GM12878 (cell line): Measurements from ENCODE around the gene SELENOS. TPM values are rescaled to one million over a fixed set of nuclear protein-coding genes. Genes with fewer than 3 reads are reported as not detected.

Source experiments
- ATAC-seq: fragments of 200-7000 bp; cut with Tn5 transposase; 3 replicates; pipeline ENCODE4 v1.9.1; 2020; ENCODE audit warnings: mild to moderate bottlenecking, moderate library complexity
- BruUV-seq: library from RNA; stranded (reverse); fragments of 400-500 nt; replicated peaks from 2 replicates; lab custom pipeline; 2021; lab: Mats Ljungman, UMichigan
- CTCF ChIA-PET: fragments of 300-600 bp; sonication (Branson Sonifier 250); formaldehyde crosslinking; extraction: SDS; loops from one replicate; lab custom pipeline; 2021; ENCODE audit warnings: inconsistent platforms; lab: Yijun Ruan, JAX
- POLR2A ChIA-PET: fragments of 350-600 bp; formaldehyde crosslinking; extraction: SDS; loops from one replicate; lab custom pipeline; 2021; ENCODE audit warnings: inconsistent platforms; lab: Charles Lee
- RAD21 ChIA-PET: fragments of 300-600 bp; sonication (Branson Sonifier 250); formaldehyde crosslinking; loops from one replicate; lab custom pipeline; 2023; ENCODE audit warnings: antibody characterized with exemption; ENCODE audit not compliant: unreplicated experiment; lab: Charles Lee
- SMC1A ChIA-PET: fragments of 300-600 bp; sonication (Branson Sonifier 250); formaldehyde crosslinking; loops from one replicate; lab custom pipeline; 2023; ENCODE audit not compliant: unreplicated experiment, uncharacterized antibody; lab: Charles Lee
- DNase-seq: peaks from one replicate; pipeline ENCODE4 v3.0.0-alpha.2; 2011; ENCODE audit warnings: low read depth, low spot score
- FAIRE-seq: peaks from 3 replicates; lab custom pipeline; 2011; peaks lifted over from hg19 to GRCh38; lab: Jason Lieb, UNC
- H2AFZ ChIP-seq: 2 replicates; pipeline ENCODE4 v1.6.0; 2011; ENCODE audit warnings: low read depth, low read length, control low read depth; ENCODE audit not compliant: control insufficient read depth
- H3K27ac ChIP-seq: 2 replicates; pipeline ENCODE4 v1.5.1; 2011; ENCODE audit warnings: control low read depth; ENCODE audit not compliant: control insufficient read depth, insufficient read depth
- H3K27me3 ChIP-seq, 2 experiments: replicated peaks in 1 of 2; 2 replicates each; pipeline versions ENCODE4 v1.6.0 to v1.6.1; 2011; ENCODE audit warnings: low read length in 1 of 2; ENCODE audit not compliant: control insufficient read depth in 2 of 2, insufficient read depth in 2 of 2
- H3K36me3 ChIP-seq, 2 experiments: 2 replicates each; pipeline ENCODE4 v1.5.1; 2011; ENCODE audit warnings: low read length in 1 of 2; ENCODE audit not compliant: control insufficient read depth in 2 of 2, insufficient read depth in 2 of 2
- H3K4me1 ChIP-seq: 2 replicates; pipeline ENCODE4 v1.6.1; 2011; ENCODE audit warnings: mild to moderate bottlenecking, low read length, moderate library complexity, mixed read lengths; ENCODE audit not compliant: control insufficient read depth, insufficient read depth
- H3K4me2 ChIP-seq: 2 replicates; pipeline ENCODE4 v1.6.0; 2011; ENCODE audit warnings: control low read depth; ENCODE audit not compliant: control insufficient read depth, insufficient read depth
- H3K4me3 ChIP-seq: fragments of 200-600 bp; sonication (generic); 2 replicates; pipeline ENCODE4 v1.5.1; 2016
- H3K79me2 ChIP-seq: 2 replicates; pipeline ENCODE4 v1.6.0; 2011; ENCODE audit warnings: low read length; ENCODE audit not compliant: control insufficient read depth, insufficient read depth
- H3K9ac ChIP-seq: 2 replicates; pipeline ENCODE4 v1.8.0; 2011; ENCODE audit warnings: low read length, control low read depth, mixed read lengths; ENCODE audit not compliant: control insufficient read depth, insufficient read depth
- H3K9me3 ChIP-seq: replicated peaks from 3 replicates; pipeline ENCODE4 v1.5.1; 2011; ENCODE audit warnings: mild to moderate bottlenecking, low read length; ENCODE audit not compliant: control insufficient read depth, insufficient read depth
- H4K20me1 ChIP-seq: 2 replicates; pipeline ENCODE4 v1.6.0; 2011; ENCODE audit not compliant: control insufficient read depth, insufficient read depth
- DPF2 ChIP-seq: fragments of 450-650 bp; IDR thresholded peaks from 2 replicates; pipeline ENCODE4 v1.6.1; 2017; ENCODE audit warnings: mild to moderate bottlenecking
- EP300 ChIP-seq, 2 experiments: fragments of 150-350 bp in 1 of 2; IDR thresholded peaks; 2 replicates each; pipeline ENCODE4 v1.6.1; 2011 to 2012; ENCODE audit warnings: low read depth in 2 of 2, low read length in 2 of 2, borderline replicate concordance in 1 of 2, improper control_type of control experiment in 1 of 2, inconsistent platforms in 1 of 2; ENCODE audit not compliant: control insufficient read depth in 1 of 2
- IKZF1 ChIP-seq: fragments of 450-650 bp; conservative IDR thresholded peaks from 2 replicates; pipeline ENCODE4 v1.6.1; 2017; ENCODE audit warnings: antibody characterized with exemption, mild to moderate bottlenecking
- IKZF2 ChIP-seq, 2 experiments: fragments of 450-650 bp; IDR thresholded peaks; 2 replicates each; pipeline ENCODE4 v1.6.1; 2017; ENCODE audit warnings: mild to moderate bottlenecking in 2 of 2, moderate library complexity in 2 of 2
- JUND ChIP-seq: IDR thresholded peaks from 2 replicates; pipeline ENCODE4 v1.6.1; 2012; ENCODE audit warnings: low read depth, mild to moderate bottlenecking, low read length, improper control_type of control experiment, moderate library complexity
- MEF2B ChIP-seq: fragments of 450-650 bp; IDR thresholded peaks from 2 replicates; pipeline ENCODE4 v1.6.1; 2018; ENCODE audit warnings: mild to moderate bottlenecking, moderate library complexity; ENCODE audit not compliant: partially characterized antibody, poor library complexity, severe bottlenecking
- MTA2 ChIP-seq: fragments of 450-650 bp; IDR thresholded peaks from 2 replicates; pipeline ENCODE4 v1.6.1; 2016; ENCODE audit warnings: low read depth, mild to moderate bottlenecking, moderate library complexity
- NBN ChIP-seq: fragments of 450-650 bp; IDR thresholded peaks from 2 replicates; pipeline ENCODE4 v1.6.1; 2016
- RUNX3 ChIP-seq: IDR thresholded peaks from 2 replicates; pipeline ENCODE4 v1.6.1; 2012; ENCODE audit warnings: low read length, inconsistent platforms
- SMC3 ChIP-seq: IDR thresholded peaks from 2 replicates; pipeline ENCODE4 v1.6.1; 2011; ENCODE audit warnings: low read length, improper control_type of control experiment, borderline replicate concordance
- SP1 ChIP-seq: IDR thresholded peaks from one replicate; pipeline ENCODE4 v1.6.1; 2011; ENCODE audit warnings: low read depth, low read length
- WGBS: methylation state at CpG from one replicate; pipeline ENCODE4 v1.1.6; 2016; ENCODE audit warnings: low lambda C conversion rate; ENCODE audit not compliant: insufficient replicate concordance, insufficient coverage; ENCODE audit errors: missing lambda C conversion rate; 5-methylcytosine and 5-hydroxymethylcytosine counted together
- in situ Hi-C: fragments of 300-500 bp; cut with MboI; formaldehyde crosslinking; loops from 9 replicates; pipeline ENCODE4 v1.14.3; 2018; ENCODE audit warnings: mixed read lengths
- intact Hi-C: fragments of 100-400 bp; cut with micrococcal nuclease; formaldehyde crosslinking; loops from one replicate; pipeline ENCODE4 v1.14.2; 2022; ENCODE audit not compliant: unreplicated experiment
- polyA plus RNA-seq, 11 experiments: library from polyadenylated mRNA; depleted of rRNA in 4 of 11; unstranded in 6 of 11; stranded (reverse) in 5 of 11; fragments of >200 nt; fragmentation: Nextera tagmentation in 4 of 11; fragmentation: Illumina TruSeq in 1 of 11; extraction: Ambion mirVana in 4 of 11; extraction: Trizol in 1 of 11; gene quantifications; 1 replicate in 1 of 11; 2 replicates in 10 of 11; pipeline versions ENCODE4 v1.2.1 to v1.2.3, GENCODE V29; 2011 to 2016; ENCODE audit warnings: inconsistent platforms in 2 of 11, missing spikeins in 2 of 11, low read depth in 1 of 11
- total RNA-seq, 4 experiments: library from RNA; depleted of rRNA in 3 of 4; stranded (reverse); fragments of >200 nt in 3 of 4; fragmentation: Illumina TruSeq in 1 of 4; extraction: Trizol in 1 of 4; gene quantifications; 2 replicates each; pipeline versions ENCODE4 v1.2.1 to v1.2.3, GENCODE V29; 2013 to 2021
- TF ChIP-seq, protein P1 (sequence below): IDR thresholded peaks from 2 replicates; pipeline ENCODE4 v1.6.1; 2012; ENCODE audit warnings: low read length, inconsistent platforms
- TF ChIP-seq, protein P2 (sequence below): fragments of 450-650 bp; IDR thresholded peaks from 2 replicates; pipeline ENCODE4 v1.6.1; 2017; ENCODE audit warnings: mild to moderate bottlenecking, low read depth, inconsistent platforms; ENCODE audit not compliant: poor library complexity, severe bottlenecking
- TF ChIP-seq, protein P3 (sequence below): IDR thresholded peaks from 2 replicates; pipeline ENCODE4 v1.6.1; 2011; ENCODE audit warnings: borderline replicate concordance, low read depth, mild to moderate bottlenecking, moderate library complexity, low read length; ENCODE audit not compliant: insufficient read depth, poor library complexity, severe bottlenecking
- TF ChIP-seq, protein P4 (sequence below): IDR thresholded peaks from 2 replicates; pipeline ENCODE4 v1.6.1; 2012; ENCODE audit warnings: mild to moderate bottlenecking, low read depth, low read length

Gene SELENOS
- total and polyA plus RNA-seq, 10 of the 15 experiments (the other 5 are each of a cell fraction or from before 2014, with no cell fraction given) = 25.8 to 90.1 (median 37.3) TPM

DNA sequence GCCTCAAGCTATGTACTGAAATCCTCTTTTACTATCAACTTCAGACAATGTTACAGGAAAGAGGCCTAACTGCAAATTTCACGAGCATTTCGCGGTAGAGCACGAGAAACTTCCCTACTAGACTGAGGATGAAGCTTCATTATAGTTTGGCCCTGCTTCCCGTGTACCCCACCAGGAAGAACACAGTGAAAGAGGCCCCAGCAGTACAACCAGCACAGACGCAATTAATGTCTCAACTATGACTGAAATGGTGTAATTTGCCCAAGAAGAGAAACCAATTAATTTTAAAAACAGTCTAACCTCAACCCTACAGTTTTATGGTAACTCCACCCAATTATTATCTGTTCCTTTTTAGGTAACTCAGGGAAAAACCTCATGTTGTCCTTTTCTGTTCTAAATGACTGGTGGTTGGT is 37.6 kb downstream of the SELENOS start:
- peak; percentile 31 for FAIRE-seq
- peak overlapping the region; percentile 74 for H3K4me2 ChIP-seq
- TF ChIP-seq DPF2 (0 out of 2 replicates have a peak, but pooled peaks have one; percentile 45), IKZF1 (peak; percentile 66), SP1 (no peak), EP300 (IDR thresholded peaks at IDR 0.05; ENCODE audit: borderline replicate concordance in 1 of 2, control insufficient read depth in 1 of 2, low read depth in 2 of 2, low read length in 2 of 2) (peak; percentile 34 to 64; a peak in 1 of 4 replicates), JUND (no peak), SMC3 (no peak), MEF2B (peak; percentile 69), RUNX3 (peak; percentile 48; the same call in 1 of the 2 replicates), NBN (no peak), MTA2 (peak; percentile 99), IKZF2 (IDR thresholded peaks at IDR 0.05) (peak; percentile 64 to 68; a peak in 2 of 4 replicates)
- TF ChIP-seq, protein P1, sequence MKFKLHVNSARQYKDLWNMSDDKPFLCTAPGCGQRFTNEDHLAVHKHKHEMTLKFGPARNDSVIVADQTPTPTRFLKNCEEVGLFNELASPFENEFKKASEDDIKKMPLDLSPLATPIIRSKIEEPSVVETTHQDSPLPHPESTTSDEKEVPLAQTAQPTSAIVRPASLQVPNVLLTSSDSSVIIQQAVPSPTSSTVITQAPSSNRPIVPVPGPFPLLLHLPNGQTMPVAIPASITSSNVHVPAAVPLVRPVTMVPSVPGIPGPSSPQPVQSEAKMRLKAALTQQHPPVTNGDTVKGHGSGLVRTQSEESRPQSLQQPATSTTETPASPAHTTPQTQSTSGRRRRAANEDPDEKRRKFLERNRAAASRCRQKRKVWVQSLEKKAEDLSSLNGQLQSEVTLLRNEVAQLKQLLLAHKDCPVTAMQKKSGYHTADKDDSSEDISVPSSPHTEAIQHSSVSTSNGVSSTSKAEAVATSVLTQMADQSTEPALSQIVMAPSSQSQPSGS = no peak
- TF ChIP-seq, protein P2, sequence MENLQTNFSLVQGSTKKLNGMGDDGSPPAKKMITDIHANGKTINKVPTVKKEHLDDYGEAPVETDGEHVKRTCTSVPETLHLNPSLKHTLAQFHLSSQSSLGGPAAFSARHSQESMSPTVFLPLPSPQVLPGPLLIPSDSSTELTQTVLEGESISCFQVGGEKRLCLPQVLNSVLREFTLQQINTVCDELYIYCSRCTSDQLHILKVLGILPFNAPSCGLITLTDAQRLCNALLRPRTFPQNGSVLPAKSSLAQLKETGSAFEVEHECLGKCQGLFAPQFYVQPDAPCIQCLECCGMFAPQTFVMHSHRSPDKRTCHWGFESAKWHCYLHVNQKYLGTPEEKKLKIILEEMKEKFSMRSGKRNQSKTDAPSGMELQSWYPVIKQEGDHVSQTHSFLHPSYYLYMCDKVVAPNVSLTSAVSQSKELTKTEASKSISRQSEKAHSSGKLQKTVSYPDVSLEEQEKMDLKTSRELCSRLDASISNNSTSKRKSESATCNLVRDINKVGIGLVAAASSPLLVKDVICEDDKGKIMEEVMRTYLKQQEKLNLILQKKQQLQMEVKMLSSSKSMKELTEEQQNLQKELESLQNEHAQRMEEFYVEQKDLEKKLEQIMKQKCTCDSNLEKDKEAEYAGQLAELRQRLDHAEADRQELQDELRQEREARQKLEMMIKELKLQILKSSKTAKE = peak; percentile 51
- TF ChIP-seq, protein P3, sequence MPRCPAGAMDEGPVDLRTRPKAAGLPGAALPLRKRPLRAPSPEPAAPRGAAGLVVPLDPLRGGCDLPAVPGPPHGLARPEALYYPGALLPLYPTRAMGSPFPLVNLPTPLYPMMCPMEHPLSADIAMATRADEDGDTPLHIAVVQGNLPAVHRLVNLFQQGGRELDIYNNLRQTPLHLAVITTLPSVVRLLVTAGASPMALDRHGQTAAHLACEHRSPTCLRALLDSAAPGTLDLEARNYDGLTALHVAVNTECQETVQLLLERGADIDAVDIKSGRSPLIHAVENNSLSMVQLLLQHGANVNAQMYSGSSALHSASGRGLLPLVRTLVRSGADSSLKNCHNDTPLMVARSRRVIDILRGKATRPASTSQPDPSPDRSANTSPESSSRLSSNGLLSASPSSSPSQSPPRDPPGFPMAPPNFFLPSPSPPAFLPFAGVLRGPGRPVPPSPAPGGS = no peak
- TF ChIP-seq, protein P4, sequence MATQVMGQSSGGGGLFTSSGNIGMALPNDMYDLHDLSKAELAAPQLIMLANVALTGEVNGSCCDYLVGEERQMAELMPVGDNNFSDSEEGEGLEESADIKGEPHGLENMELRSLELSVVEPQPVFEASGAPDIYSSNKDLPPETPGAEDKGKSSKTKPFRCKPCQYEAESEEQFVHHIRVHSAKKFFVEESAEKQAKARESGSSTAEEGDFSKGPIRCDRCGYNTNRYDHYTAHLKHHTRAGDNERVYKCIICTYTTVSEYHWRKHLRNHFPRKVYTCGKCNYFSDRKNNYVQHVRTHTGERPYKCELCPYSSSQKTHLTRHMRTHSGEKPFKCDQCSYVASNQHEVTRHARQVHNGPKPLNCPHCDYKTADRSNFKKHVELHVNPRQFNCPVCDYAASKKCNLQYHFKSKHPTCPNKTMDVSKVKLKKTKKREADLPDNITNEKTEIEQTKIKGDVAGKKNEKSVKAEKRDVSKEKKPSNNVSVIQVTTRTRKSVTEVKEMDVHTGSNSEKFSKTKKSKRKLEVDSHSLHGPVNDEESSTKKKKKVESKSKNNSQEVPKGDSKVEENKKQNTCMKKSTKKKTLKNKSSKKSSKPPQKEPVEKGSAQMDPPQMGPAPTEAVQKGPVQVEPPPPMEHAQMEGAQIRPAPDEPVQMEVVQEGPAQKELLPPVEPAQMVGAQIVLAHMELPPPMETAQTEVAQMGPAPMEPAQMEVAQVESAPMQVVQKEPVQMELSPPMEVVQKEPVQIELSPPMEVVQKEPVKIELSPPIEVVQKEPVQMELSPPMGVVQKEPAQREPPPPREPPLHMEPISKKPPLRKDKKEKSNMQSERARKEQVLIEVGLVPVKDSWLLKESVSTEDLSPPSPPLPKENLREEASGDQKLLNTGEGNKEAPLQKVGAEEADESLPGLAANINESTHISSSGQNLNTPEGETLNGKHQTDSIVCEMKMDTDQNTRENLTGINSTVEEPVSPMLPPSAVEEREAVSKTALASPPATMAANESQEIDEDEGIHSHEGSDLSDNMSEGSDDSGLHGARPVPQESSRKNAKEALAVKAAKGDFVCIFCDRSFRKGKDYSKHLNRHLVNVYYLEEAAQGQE = no peak

More for the DNA sequence above, 37.6 kb downstream of the SELENOS start:
- H4K20me1 ChIP-seq = no peaks in the 10 kb centered on the region; the same call in 1 of the 2 replicates
- ChIA-PET RAD21 (interaction anchor here (0.9 to 3.4 kb wide), 11 partner anchors 8 to 224 kb away, joined by 3 to 18 read pairs (median 4); partner anchors contain the start of gene CHSY1), SMC1A (interaction anchor here (0.8 to 10.3 kb wide), 24 partner anchors 8 to 232 kb away, joined by 3 to 119 read pairs (median 5); no protein-coding TSS in a partner anchor), CTCF (interaction anchor here (1.0 to 4.5 kb wide), 15 partner anchors 8 to 233 kb away, joined by 3 to 34 read pairs (median 4); no protein-coding TSS in a partner anchor), POLR2A (interaction anchor here (0.7 to 2.7 kb wide), 7 partner anchors 8 to 150 kb away, joined by 3 to 11 read pairs (median 4); partner anchors contain the start of gene CHSY1)
- H3K9me3 ChIP-seq = peaks cover 4% of the 10 kb centered on the region; the same call in 2 of the 3 replicates
- H3K4me3 ChIP-seq = 0 out of 2 replicates have a peak overlapping the region, but pooled peaks have one; percentile 18
- intact Hi-C loops = no loop called here
- WGBS = 87% methylated on average over 6 of the region's 6 CpGs
- peaks cover 37% of the 10 kb centered on the region for H3K4me1 ChIP-seq
- H3K79me2 ChIP-seq = peaks cover 80% of the 10 kb centered on the region
- in situ Hi-C loops = no loop called here
- no peak overlapping the region for H2AFZ ChIP-seq
- peaks cover 4 to 11% of the 10 kb centered on the region in 2 experiments; a peak in 3 of 4 replicates for H3K36me3 ChIP-seq
- no peak overlapping the region for H3K9ac ChIP-seq
- H3K27me3 ChIP-seq = no peaks in the 10 kb centered on the region
- H3K27ac ChIP-seq = peak overlapping the region; percentile 9
- peak; percentile 33 for DNase-seq
- peak; percentile 66 for ATAC-seq
- no TSS peak for BruUV-seq
